GM21360 (cell line): ENCODE measurements around the gene POU3F2.

Experiments used
- ATAC-seq: cut with Tn5 transposase; IDR thresholded peaks from one replicate; pipeline ENCODE4 v1.9.1; 2021; ENCODE audit warnings: mild to moderate bottlenecking, moderate library complexity; ENCODE audit not compliant: unreplicated experiment

Gene POU3F2

GRCh38 chr6:98830146-98830545, 4.2 kb upstream of the POU3F2 start:
- no peak for ATAC-seq

DNA sequence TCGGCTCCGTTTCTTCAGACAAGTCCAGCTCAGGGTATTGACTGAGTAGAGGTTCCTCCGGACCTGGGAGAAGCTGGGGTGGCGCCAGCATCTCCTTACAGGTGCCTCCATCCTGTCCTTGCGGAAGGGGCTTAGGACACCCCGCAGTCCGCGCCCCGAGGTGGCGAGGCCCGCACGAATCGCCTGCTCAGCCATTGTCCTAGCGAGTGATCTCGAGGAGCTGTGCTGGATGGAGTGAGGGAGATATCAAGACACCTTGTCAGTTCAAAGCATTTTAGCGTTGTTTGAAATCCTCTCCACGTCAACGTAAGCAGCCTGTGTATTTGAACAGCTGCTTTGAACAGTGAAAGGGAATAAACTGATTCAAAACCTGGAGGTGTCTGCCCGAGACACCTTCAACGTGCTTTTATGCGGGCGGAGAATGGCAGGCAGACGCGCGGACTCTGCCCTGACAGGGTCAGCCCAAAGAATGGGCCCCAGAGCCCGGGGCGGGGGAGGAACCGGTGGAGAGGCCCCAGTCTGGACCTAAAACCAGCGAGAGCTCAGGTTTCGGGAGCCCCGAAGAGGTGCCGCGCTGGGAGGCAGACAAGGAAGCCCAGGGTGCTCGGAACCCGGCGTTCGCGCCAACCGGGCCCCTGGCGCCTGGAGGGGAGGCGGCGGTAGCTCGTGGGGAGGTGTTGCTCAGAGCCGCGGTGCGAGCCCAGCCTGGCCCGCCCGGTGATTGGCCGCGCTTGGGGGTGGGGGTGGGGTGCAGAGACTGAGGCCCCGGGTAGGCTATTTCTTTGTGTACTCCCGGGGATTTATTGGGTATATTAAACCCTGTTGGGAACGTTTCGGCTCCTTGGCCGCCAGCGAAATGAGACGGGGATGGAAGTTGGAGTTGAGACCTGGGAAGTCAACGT, 3.1 kb upstream of the POU3F2 start:
- ATAC-seq = no peak

- ATAC-seq = no peak
Measured at GRCh38 chr6:98831959-98832283, 2.5 kb upstream of the POU3F2 start.

- no peak for ATAC-seq
Measured at GRCh38 chr6:98832284-98833056, 1.9 kb upstream of the POU3F2 start.

- ATAC-seq = no peak
Measured at GRCh38 chr6:98833057-98833306, 1.4 kb upstream of the POU3F2 start.

GRCh38 chr6:98833307-98834059, 891 bp upstream of the POU3F2 start:
- ATAC-seq = no peak

DNA sequence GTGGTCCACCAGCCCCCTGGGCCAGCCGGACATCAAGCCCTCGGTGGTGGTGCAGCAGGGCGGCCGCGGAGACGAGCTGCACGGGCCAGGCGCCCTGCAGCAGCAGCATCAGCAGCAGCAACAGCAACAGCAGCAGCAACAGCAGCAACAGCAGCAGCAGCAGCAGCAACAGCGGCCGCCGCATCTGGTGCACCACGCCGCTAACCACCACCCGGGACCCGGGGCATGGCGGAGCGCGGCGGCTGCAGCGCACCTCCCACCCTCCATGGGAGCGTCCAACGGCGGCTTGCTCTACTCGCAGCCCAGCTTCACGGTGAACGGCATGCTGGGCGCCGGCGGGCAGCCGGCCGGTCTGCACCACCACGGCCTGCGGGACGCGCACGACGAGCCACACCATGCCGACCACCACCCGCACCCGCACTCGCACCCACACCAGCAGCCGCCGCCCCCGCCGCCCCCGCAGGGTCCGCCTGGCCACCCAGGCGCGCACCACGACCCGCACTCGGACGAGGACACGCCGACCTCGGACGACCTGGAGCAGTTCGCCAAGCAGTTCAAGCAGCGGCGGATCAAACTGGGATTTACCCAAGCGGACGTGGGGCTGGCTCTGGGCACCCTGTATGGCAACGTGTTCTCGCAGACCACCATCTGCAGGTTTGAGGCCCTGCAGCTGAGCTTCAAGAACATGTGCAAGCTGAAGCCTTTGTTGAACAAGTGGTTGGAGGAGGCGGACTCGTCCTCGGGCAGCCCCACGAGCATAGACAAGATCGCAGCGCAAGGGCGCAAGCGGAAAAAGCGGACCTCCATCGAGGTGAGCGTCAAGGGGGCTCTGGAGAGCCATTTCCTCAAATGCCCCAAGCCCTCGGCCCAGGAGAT, 1.0 kb downstream of the POU3F2 start:
- ATAC-seq = no peak

GRCh38 chr6:98836025-98836961, 1.9 kb downstream of the POU3F2 start:
- ATAC-seq = no peak

DNA sequence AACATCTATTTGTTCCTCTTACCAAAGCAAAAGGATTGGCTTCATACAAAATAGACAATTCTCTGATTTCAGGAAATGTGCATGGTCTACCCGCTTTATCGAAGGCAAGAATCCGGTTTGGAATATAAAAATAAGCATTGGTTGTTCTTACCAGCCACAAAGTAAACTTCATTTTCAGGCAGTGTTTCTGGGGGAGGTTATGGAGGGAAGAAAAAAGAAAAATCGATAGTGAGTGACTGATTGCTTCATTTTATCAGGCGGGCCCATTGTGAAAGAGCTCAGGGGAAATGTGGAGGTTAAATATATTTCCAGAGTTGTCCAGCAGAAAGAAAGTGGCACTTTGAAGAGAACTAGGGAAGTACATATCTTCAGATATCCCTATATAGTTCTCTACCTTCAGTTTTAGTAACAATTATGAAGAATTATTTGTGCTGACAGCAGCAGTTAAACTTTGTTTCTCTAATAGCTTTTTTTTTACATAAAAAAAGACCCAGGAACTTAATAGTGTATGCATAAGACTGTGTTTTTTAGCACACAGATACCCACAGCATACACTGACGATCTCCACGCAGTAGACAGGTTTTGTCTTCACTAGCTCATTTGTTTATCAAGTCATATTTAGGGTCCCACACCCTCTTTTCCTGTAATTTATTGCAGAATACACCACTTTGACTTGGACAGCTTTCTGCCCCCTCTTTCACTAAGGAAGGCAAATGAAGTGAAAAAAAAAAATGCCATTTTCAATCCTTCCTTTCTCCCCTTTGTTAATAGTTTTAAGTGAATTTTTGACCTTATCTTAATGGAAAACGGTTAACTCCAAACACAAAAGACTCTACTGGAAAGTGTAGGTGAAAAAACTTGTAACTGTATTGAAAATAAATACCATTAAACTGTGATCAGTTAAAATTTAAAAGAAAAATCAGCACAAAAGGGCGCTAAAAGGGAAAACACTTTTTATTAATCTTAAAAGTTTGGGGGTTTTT, 2.9 kb downstream of the POU3F2 start:
- ATAC-seq = no peak

DNA sequence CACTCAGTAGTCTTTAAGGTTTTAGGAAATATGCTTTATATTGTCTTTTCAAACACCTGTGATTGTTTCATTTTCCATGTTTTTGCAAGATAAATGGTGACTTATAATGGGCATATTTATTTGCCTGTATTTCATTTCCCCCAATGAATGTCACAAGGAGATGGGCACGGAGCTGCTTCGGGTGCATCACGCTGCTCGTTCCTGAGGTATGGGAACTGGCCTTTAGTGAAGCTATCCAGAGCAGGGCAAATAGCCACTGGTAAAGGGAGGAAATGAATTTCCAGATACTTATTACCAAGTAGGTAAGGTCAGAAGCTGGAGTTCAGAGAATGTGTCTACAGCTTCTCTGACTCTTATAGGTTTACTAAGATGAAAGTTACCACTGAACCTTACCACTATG, 3.7 kb downstream of the POU3F2 start:
- no peak for ATAC-seq

DNA sequence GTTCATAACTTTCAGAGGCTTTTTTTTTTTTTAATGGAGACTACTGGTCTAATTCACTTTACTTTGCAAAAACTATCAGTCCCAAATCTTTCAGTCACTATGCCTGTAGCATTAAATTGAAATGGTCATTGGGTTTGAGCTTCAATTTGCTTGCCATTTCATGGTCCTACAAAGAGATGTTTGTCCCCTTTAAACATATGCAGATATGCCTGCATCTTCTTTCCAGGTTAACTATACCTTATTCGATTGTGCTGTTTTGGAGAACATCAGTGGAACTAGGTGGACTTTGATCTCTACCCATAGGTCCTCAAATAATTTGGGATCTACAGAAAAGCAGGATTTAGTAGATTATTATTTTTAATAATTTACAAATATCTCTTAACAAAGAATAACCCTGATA, 4.6 kb downstream of the POU3F2 start:
- no peak for ATAC-seq

DNA sequence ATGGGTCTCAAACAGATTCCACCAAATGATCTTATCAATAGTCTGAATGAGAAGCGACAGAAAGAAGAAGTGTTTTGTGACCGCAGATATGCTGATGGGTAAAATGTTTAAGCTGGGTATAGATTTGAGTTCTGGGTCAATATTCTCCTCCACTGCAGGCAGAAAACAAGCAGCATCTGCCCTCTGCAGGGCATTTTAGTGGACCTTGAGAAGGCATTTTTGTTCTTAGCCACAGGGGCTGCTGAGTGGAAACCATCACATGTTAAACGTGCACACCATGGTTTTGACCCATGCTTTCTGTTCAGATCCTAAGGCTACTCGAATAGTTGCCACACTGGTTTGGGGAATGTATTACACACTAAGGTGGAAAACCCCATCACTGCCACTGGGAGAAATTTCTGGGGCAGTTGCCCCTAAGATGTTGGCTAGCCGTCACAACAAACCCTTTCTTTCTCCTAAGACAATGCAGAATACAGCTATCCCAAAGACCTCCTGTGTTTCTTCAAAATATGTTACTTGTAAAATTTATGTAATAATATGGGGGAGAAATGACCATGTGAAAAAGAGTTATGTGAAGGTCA, 5.5 kb downstream of the POU3F2 start:
- no peak for ATAC-seq

DNA sequence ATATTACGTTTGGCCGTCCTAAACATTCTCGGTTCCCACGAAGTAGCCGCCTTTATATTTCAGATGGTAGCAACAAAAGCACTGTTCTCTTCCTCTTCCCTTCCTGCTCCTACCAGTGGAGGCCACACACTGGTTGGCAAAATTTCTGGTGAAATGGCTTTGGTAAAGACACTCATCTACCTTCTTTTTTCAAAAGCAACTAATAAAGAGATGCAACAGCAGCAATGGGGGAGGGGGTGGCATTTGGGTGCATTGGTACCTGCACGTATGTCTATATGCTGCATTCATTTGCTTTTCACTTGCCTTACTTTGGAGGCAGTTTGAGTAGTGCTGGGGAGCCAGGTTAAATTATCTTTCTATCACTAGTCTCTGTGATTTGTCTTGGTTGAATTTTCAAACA, 6.0 kb downstream of the POU3F2 start:
- no peak for ATAC-seq

- no peak for ATAC-seq
Measured at GRCh38 chr6:98840996-98841513, 6.7 kb downstream of the POU3F2 start.

GRCh38 chr6:98841621-98842341, 7.4 kb downstream of the POU3F2 start:
- no peak for ATAC-seq

GRCh38 chr6:98842342-98843180, 8.2 kb downstream of the POU3F2 start:
- ATAC-seq = no peak
